ENCODE data around the gene AACS. TPM values are rescaled to one million over a fixed set of nuclear protein-coding genes. Genes with fewer than 3 reads are reported as not detected.
"Not testable (repeated sequence)": the region's sequence is repeated elsewhere in the genome, so short reads cannot be mapped to it uniquely, and the experiment has no call there.

The AACS gene
- total RNA-seq, 1 experiment from 2014 or later = 52.8 TPM

- CTCF ChIA-PET = interaction anchor here (0.6 to 0.7 kb wide), 2 partner anchors 45 to 1949 kb away, joined by 3 read pairs; no protein-coding TSS in a partner anchor
Measured at GRCh38 chr12:125056306-125056705, 8.9 kb upstream of the AACS start.

GRCh38 chr12:125057708-125058107, 7.5 kb upstream of the AACS start:
- POLR2A ChIA-PET = no interaction called here

More at GRCh38 chr12:125056306-125056705, 8.9 kb upstream of the AACS start:
- Mint-ChIP-seq H3K4me3 (ENCODE audit: unreplicated experiment) (no peak overlapping the region), H3K4me1 (ENCODE audit: insufficient read depth, unreplicated experiment) (no peaks in the 10 kb centered on the region), H3K36me3 (ENCODE audit: insufficient read depth, unreplicated experiment) (no peaks in the 10 kb centered on the region), H3K27me3 (ENCODE audit: insufficient read depth, unreplicated experiment) (no peaks in the 10 kb centered on the region), H3K27ac (ENCODE audit: low read depth, unreplicated experiment) (no peak overlapping the region), H3K9me3 (ENCODE audit: unreplicated experiment) (no peaks in the 10 kb centered on the region)
- POLR2A ChIA-PET = no interaction called here
- no peak for TF ChIP-seq CTCF (IDR thresholded peaks at IDR 0.05; ENCODE audit: unreplicated experiment)
- intact Hi-C loops (cut with micrococcal nuclease) = no loop called here
- DNase-seq (ENCODE audit: unreplicated experiment) = no peak
- BruUV-seq (replicated peaks) = no TSS peak

GRCh38 chr12:125061229-125061628, 4.0 kb upstream of the AACS start:
- TF ChIP-seq CTCF (IDR thresholded peaks at IDR 0.05; ENCODE audit: unreplicated experiment) = no peak
- no peak for DNase-seq (ENCODE audit: unreplicated experiment)
- Mint-ChIP-seq H3K27ac (ENCODE audit: low read depth, unreplicated experiment) (no peak overlapping the region), H3K27me3 (ENCODE audit: insufficient read depth, unreplicated experiment) (no peaks in the 10 kb centered on the region), H3K4me3 (ENCODE audit: unreplicated experiment) (no peak overlapping the region), H3K4me1 (ENCODE audit: insufficient read depth, unreplicated experiment) (peaks cover 6% of the 10 kb centered on the region), H3K9me3 (ENCODE audit: unreplicated experiment) (no peaks in the 10 kb centered on the region), H3K36me3 (ENCODE audit: insufficient read depth, unreplicated experiment) (no peaks in the 10 kb centered on the region)
- CTCF ChIA-PET = no interaction called here
- POLR2A ChIA-PET = interaction anchor here (0.6 to 1.1 kb wide), 2 partner anchors 9 to 15 kb away, joined by 3 read pairs; no protein-coding TSS in a partner anchor
- intact Hi-C loops (cut with micrococcal nuclease) = no loop called here
- no TSS peak for BruUV-seq (replicated peaks)

More at GRCh38 chr12:125057708-125058107, 7.5 kb upstream of the AACS start:
- BruUV-seq (replicated peaks) = no TSS peak
- Mint-ChIP-seq H3K27me3 (ENCODE audit: insufficient read depth, unreplicated experiment) (no peaks in the 10 kb centered on the region), H3K9me3 (ENCODE audit: unreplicated experiment) (no peaks in the 10 kb centered on the region), H3K4me3 (ENCODE audit: unreplicated experiment) (no peak overlapping the region), H3K36me3 (ENCODE audit: insufficient read depth, unreplicated experiment) (no peaks in the 10 kb centered on the region), H3K4me1 (ENCODE audit: insufficient read depth, unreplicated experiment) (no peaks in the 10 kb centered on the region), H3K27ac (ENCODE audit: low read depth, unreplicated experiment) (no peak overlapping the region)
- DNase-seq (ENCODE audit: unreplicated experiment) = no peak
- no peak for TF ChIP-seq CTCF (IDR thresholded peaks at IDR 0.05; ENCODE audit: unreplicated experiment)
- CTCF ChIA-PET = no interaction called here
- intact Hi-C loops (cut with micrococcal nuclease) = no loop called here

- not testable (repeated sequence) for BruUV-seq (replicated peaks); H3K4me3 Mint-ChIP-seq (ENCODE audit: unreplicated experiment)
Measured at GRCh38 chr12:125063522-125063921, 1.7 kb upstream of the AACS start.

More at GRCh38 chr12:125063522-125063921, 1.7 kb upstream of the AACS start:
- CTCF ChIA-PET = interaction anchor here (0.5 to 1.7 kb wide), 2 partner anchors 10 to 43 kb away, joined by 3 to 4 read pairs; no protein-coding TSS in a partner anchor
- H3K27ac Mint-ChIP-seq (ENCODE audit: low read depth, unreplicated experiment); H3K27me3 Mint-ChIP-seq (ENCODE audit: insufficient read depth, unreplicated experiment); H3K36me3 Mint-ChIP-seq (ENCODE audit: insufficient read depth, unreplicated experiment); intact Hi-C loops (cut with micrococcal nuclease); POLR2A ChIA-PET; DNase-seq (ENCODE audit: unreplicated experiment); H3K9me3 Mint-ChIP-seq (ENCODE audit: unreplicated experiment): not testable (repeated sequence)
- peaks cover 15% of the 10 kb centered on the region for H3K4me1 Mint-ChIP-seq (ENCODE audit: insufficient read depth, unreplicated experiment)
